Astrocyte (in vitro differentiated cells and primary cell): ENCODE data around the gene CCDC93. TPM values are rescaled to one million over a fixed set of nuclear protein-coding genes. Genes with fewer than 3 reads are reported as not detected.

Experiments used
- DNase-seq: peaks from one replicate; pipeline ENCODE4 v3.0.0-alpha.2; 2010; ENCODE audit warnings: low read depth
- FAIRE-seq: peaks from 2 replicates; lab custom pipeline; 2011; peaks lifted over from hg19 to GRCh38; lab: Jason Lieb, UNC
- H2AFZ ChIP-seq: 2 replicates; pipeline ENCODE4 v1.6.0; 2012; ENCODE audit warnings: low read depth, low read length, inconsistent platforms
- H3K27ac ChIP-seq: 2 replicates; pipeline ENCODE4 v1.5.1; 2011; ENCODE audit warnings: low read depth, low read length, inconsistent platforms
- H3K27me3 ChIP-seq: 2 replicates; pipeline ENCODE4 v1.6.0; 2011; ENCODE audit warnings: low read length, inconsistent platforms; ENCODE audit not compliant: insufficient read depth
- H3K36me3 ChIP-seq: 2 replicates; pipeline ENCODE4 v1.5.1; 2011; ENCODE audit warnings: low read length, inconsistent platforms; ENCODE audit not compliant: insufficient read depth
- H3K4me1 ChIP-seq: 2 replicates; pipeline ENCODE4 v1.5.1; 2011; ENCODE audit warnings: low read length, inconsistent platforms; ENCODE audit not compliant: insufficient read depth
- H3K4me2 ChIP-seq: 2 replicates; pipeline ENCODE4 v1.6.0; 2012; ENCODE audit warnings: low read length, inconsistent platforms
- H3K4me3 ChIP-seq: 2 replicates; pipeline ENCODE4 v1.5.1; 2011; ENCODE audit warnings: low read depth, mild to moderate bottlenecking, low read length, inconsistent platforms; ENCODE audit not compliant: insufficient read depth
- H3K79me2 ChIP-seq: 2 replicates; pipeline ENCODE4 v1.6.0; 2012; ENCODE audit warnings: mild to moderate bottlenecking, low read length, inconsistent platforms; ENCODE audit not compliant: insufficient read depth
- H3K9ac ChIP-seq: 2 replicates; pipeline ENCODE4 v1.6.0; 2012; ENCODE audit warnings: mild to moderate bottlenecking, low read length, inconsistent platforms
- H3K9me3 ChIP-seq: 2 replicates; pipeline ENCODE4 v1.5.1; 2012; ENCODE audit warnings: low read depth, mild to moderate bottlenecking, low read length, inconsistent platforms; ENCODE audit not compliant: insufficient read depth
- H4K20me1 ChIP-seq: 2 replicates; pipeline ENCODE4 v1.6.0; 2012; ENCODE audit warnings: low read length, inconsistent platforms; ENCODE audit not compliant: insufficient read depth
- H3K27ac Mint-ChIP-seq: one replicate; pipeline ENCODE4 v1.8.0; 2021; ENCODE audit warnings: mild to moderate bottlenecking, mixed read lengths; ENCODE audit not compliant: unreplicated experiment
- H3K27me3 Mint-ChIP-seq: one replicate; pipeline ENCODE4 v1.8.0; 2021; ENCODE audit warnings: low read depth, mixed read lengths; ENCODE audit not compliant: unreplicated experiment
- H3K36me3 Mint-ChIP-seq: one replicate; pipeline ENCODE4 v1.8.0; 2021; ENCODE audit warnings: low read depth, mixed read lengths; ENCODE audit not compliant: unreplicated experiment
- H3K4me1 Mint-ChIP-seq: one replicate; pipeline ENCODE4 v1.8.0; 2021; ENCODE audit warnings: low read depth, mixed read lengths; ENCODE audit not compliant: unreplicated experiment
- H3K4me3 Mint-ChIP-seq: one replicate; pipeline ENCODE4 v1.8.0; 2021; ENCODE audit warnings: mild to moderate bottlenecking, moderate library complexity, mixed read lengths; ENCODE audit not compliant: unreplicated experiment
- H3K9me3 Mint-ChIP-seq: one replicate; pipeline ENCODE4 v1.8.0; 2021; ENCODE audit warnings: mild to moderate bottlenecking, mixed read lengths; ENCODE audit not compliant: unreplicated experiment
- CTCF ChIP-seq: IDR thresholded peaks from 2 replicates; pipeline ENCODE4 v1.5.1; 2011; ENCODE audit warnings: low read depth, mild to moderate bottlenecking, inconsistent platforms, low read length, moderate library complexity; ENCODE audit not compliant: insufficient read depth
- EZH2 ChIP-seq: IDR thresholded peaks from 2 replicates; pipeline ENCODE4 v1.6.1; 2012; ENCODE audit warnings: mild to moderate bottlenecking, low read length, inconsistent platforms; ENCODE audit not compliant: insufficient read depth
- total RNA-seq: library from RNA; stranded (reverse); gene quantifications from 2 replicates; pipeline ENCODE4 v1.2.1, GENCODE V29; 2021

CCDC93 gene
- total RNA-seq, 1 donor from 2014 or later: 29.1 TPM

DNA sequence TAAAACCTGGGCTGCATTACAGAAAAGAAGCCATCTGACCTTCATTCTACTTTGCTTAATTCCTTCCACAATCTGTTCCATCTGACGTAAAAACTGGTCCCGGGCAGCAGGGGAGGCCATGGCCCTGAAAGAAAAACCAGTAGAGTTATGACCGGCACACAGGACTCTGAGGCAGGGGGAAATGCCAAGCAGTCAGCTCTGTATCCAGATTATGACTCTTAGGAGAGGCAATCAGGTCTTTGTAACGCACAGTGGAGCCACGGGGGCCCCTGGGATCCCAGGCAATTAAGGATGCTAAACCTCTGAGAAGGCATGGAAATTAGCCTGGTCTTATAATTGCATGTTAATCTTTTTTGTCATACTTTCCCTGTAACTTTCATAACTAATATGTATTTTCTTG is 78.4 kb downstream of the CCDC93 start:
- Mint-ChIP-seq H3K4me3 (no peak overlapping the region), H3K36me3 (peaks cover 18% of the 10 kb centered on the region), H3K4me1 (no peaks in the 10 kb centered on the region), H3K27me3 (no peaks in the 10 kb centered on the region), H3K27ac (no peak overlapping the region), H3K9me3 (no peaks in the 10 kb centered on the region)
- no peak overlapping the region for H2AFZ ChIP-seq
- no peak for TF ChIP-seq EZH2
- no peak for TF ChIP-seq CTCF
- DNase-seq (no peak), FAIRE-seq (no peak)
- no peak overlapping the region for H3K9ac ChIP-seq
- no peak overlapping the region for H3K27ac ChIP-seq
- H3K27me3 ChIP-seq: no peaks in the 10 kb centered on the region
- no peaks in the 10 kb centered on the region for H4K20me1 ChIP-seq
- H3K79me2 ChIP-seq: no peaks in the 10 kb centered on the region
- H3K4me3 ChIP-seq: no peak overlapping the region
- H3K4me2 ChIP-seq: no peak overlapping the region
- no peaks in the 10 kb centered on the region for H3K4me1 ChIP-seq
- no peaks in the 10 kb centered on the region for H3K9me3 ChIP-seq
- peaks cover 79% of the 10 kb centered on the region for H3K36me3 ChIP-seq

GRCh38 chr2:117933884-117934354 is 80.0 kb downstream of the CCDC93 start:
- Histone ChIP-seq H3K9me3 (no peaks in the 10 kb centered on the region), H3K36me3 (peaks cover 69% of the 10 kb centered on the region), H3K9ac (no peak overlapping the region), H3K4me1 (no peaks in the 10 kb centered on the region), H3K4me3 (no peak overlapping the region), H3K4me2 (no peak overlapping the region), H4K20me1 (no peaks in the 10 kb centered on the region), H2AFZ (no peak overlapping the region), H3K27ac (no peak overlapping the region), H3K79me2 (no peaks in the 10 kb centered on the region), H3K27me3 (no peaks in the 10 kb centered on the region)
- Mint-ChIP-seq H3K27ac (no peak overlapping the region), H3K36me3 (peaks cover 18% of the 10 kb centered on the region), H3K9me3 (no peaks in the 10 kb centered on the region), H3K4me1 (no peaks in the 10 kb centered on the region), H3K4me3 (no peak overlapping the region), H3K27me3 (no peaks in the 10 kb centered on the region)
- TF ChIP-seq CTCF: no peak
- no peak for TF ChIP-seq EZH2
- DNase-seq: no peak
- no peak for FAIRE-seq

DNA sequence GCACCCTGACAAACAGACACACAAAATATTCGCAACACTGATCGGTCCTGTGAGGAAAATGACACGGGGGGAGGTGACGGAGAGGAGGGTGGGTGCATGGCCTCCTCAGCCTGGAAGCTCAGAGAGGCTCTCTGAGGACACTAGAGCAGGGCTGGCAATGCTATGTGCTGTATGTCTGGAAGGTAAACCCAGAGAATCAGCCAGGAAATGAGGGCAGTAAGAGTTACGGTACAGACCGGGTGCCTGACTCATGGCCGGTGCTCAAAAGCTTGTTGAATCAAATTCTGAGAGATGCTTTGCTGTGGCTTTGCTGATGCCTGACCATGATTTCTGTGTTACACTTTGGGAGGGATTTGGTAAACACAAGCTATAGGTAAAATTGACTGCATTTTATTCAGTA is 81.9 kb downstream of the CCDC93 start:
- TF ChIP-seq CTCF (no peak), EZH2 (no peak)
- peaks cover 52% of the 10 kb centered on the region for H3K36me3 ChIP-seq
- Mint-ChIP-seq H3K9me3 (no peaks in the 10 kb centered on the region), H3K27me3 (no peaks in the 10 kb centered on the region), H3K36me3 (peaks cover 27% of the 10 kb centered on the region), H3K4me1 (no peaks in the 10 kb centered on the region), H3K4me3 (no peak overlapping the region), H3K27ac (no peak overlapping the region)
- H3K79me2 ChIP-seq: no peaks in the 10 kb centered on the region
- no peak for DNase-seq
- H3K4me3 ChIP-seq: no peak overlapping the region
- no peak overlapping the region for H3K4me2 ChIP-seq
- H3K27me3 ChIP-seq: no peaks in the 10 kb centered on the region
- FAIRE-seq: no peak
- H3K27ac ChIP-seq: no peak overlapping the region
- H3K9me3 ChIP-seq: no peaks in the 10 kb centered on the region
- H3K9ac ChIP-seq: no peak overlapping the region
- H2AFZ ChIP-seq: no peak overlapping the region
- no peaks in the 10 kb centered on the region for H3K4me1 ChIP-seq
- H4K20me1 ChIP-seq: no peaks in the 10 kb centered on the region
